ENCODE measurements around the gene DGKI. TPM values are rescaled to one million over a fixed set of nuclear protein-coding genes. Genes with fewer than 3 reads are reported as not detected.

DGKI gene
- total RNA-seq, 1 experiment from 2014 or later: 0.39 TPM

DNA sequence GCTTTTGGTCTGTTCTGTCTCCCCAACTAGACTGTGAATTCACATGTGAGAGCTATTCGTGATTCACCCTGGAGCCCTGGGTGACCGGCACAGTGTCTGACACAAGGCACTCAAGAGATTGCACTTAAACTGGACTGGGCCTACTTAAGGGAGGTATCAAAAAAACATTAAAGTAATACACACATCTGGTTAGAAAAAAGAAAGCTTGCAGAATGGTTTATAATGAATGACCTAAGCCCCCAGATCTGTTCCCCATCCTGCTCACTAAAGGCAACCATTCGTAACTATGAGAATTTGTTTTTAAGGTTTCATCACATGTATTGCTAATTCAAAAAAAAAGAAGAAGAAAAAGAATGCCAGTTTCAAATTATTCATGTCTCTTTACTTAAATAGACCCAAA lies 74.5 kb downstream of the DGKI start:
- CTCF ChIA-PET: no interaction called here
- intact Hi-C loops (cut with micrococcal nuclease; ENCODE audit: unreplicated experiment): no loop called here
- DNase-seq (ENCODE audit: low spot score): no peak

DNA sequence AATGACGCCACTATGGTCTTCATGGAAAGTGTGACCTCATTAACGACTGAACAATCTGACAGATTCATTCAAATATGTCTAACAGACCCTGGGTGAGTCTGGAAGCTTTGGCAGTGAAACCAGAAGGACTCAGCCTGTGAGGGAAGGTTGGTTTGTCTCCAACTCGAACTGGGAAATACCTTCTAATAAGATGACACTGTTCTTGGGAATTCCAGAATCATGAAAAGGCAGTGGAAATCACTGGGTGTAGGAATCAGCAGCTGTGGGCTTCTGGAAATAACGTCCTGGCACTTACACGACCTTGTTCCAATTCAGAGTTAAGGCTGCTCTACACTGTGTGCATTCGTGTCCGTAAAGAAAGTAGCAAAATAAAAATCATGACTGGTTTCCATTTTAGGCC lies 75.1 kb downstream of the DGKI start:
- H3K4me3 ChIP-seq (ENCODE audit: low read depth, low read length, poor library complexity, severe bottlenecking): no peak overlapping the region
- no peaks in the 10 kb centered on the region for H3K36me3 ChIP-seq (ENCODE audit: insufficient read depth, low read length, poor library complexity, severe bottlenecking)
- ChIA-PET POLR2A (ENCODE audit: low non-redundant PET) (no interaction called here), CTCF (no interaction called here)
- H3K27ac ChIP-seq (ENCODE audit: low read depth, low read length, poor library complexity, severe bottlenecking): no peak overlapping the region
- DNase-seq (ENCODE audit: low spot score): no peak
- no peak for TF ChIP-seq EZH2 (IDR thresholded peaks at IDR 0.05; ENCODE audit: borderline replicate concordance, low read depth, low read length, poor library complexity, severe bottlenecking)
- TF ChIP-seq, protein P1, sequence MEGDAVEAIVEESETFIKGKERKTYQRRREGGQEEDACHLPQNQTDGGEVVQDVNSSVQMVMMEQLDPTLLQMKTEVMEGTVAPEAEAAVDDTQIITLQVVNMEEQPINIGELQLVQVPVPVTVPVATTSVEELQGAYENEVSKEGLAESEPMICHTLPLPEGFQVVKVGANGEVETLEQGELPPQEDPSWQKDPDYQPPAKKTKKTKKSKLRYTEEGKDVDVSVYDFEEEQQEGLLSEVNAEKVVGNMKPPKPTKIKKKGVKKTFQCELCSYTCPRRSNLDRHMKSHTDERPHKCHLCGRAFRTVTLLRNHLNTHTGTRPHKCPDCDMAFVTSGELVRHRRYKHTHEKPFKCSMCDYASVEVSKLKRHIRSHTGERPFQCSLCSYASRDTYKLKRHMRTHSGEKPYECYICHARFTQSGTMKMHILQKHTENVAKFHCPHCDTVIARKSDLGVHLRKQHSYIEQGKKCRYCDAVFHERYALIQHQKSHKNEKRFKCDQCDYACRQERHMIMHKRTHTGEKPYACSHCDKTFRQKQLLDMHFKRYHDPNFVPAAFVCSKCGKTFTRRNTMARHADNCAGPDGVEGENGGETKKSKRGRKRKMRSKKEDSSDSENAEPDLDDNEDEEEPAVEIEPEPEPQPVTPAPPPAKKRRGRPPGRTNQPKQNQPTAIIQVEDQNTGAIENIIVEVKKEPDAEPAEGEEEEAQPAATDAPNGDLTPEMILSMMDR (conservative IDR thresholded peaks at IDR 0.05; ENCODE audit: low read depth, low read length): no peak
- no peaks in the 10 kb centered on the region for H3K9me3 ChIP-seq (ENCODE audit: low read depth, low read length, poor library complexity, severe bottlenecking)
- no TSS peak for BruUV-seq (replicated peaks)
- no peaks in the 10 kb centered on the region for H3K4me1 ChIP-seq (ENCODE audit: insufficient read depth, low read length, poor library complexity, severe bottlenecking)
- intact Hi-C loops (cut with micrococcal nuclease; ENCODE audit: unreplicated experiment): no loop called here
- H3K27me3 ChIP-seq (replicated peaks; ENCODE audit: insufficient read depth, low read depth, low read length, poor library complexity): no peaks in the 10 kb centered on the region

More for the DNA sequence above, 74.5 kb downstream of the DGKI start:
- TF ChIP-seq, protein P1 (conservative IDR thresholded peaks at IDR 0.05; ENCODE audit: low read depth, low read length): no peak
- TF ChIP-seq EZH2 (IDR thresholded peaks at IDR 0.05; ENCODE audit: borderline replicate concordance, low read depth, low read length, poor library complexity, severe bottlenecking): no peak
- Histone ChIP-seq H3K36me3 (ENCODE audit: insufficient read depth, low read length, poor library complexity, severe bottlenecking) (no peaks in the 10 kb centered on the region), H3K27me3 (replicated peaks; ENCODE audit: insufficient read depth, low read depth, low read length, poor library complexity) (no peaks in the 10 kb centered on the region), H3K27ac (ENCODE audit: low read depth, low read length, poor library complexity, severe bottlenecking) (no peak overlapping the region), H3K4me1 (ENCODE audit: insufficient read depth, low read length, poor library complexity, severe bottlenecking) (no peaks in the 10 kb centered on the region), H3K4me3 (ENCODE audit: low read depth, low read length, poor library complexity, severe bottlenecking) (no peak overlapping the region), H3K9me3 (ENCODE audit: low read depth, low read length, poor library complexity, severe bottlenecking) (no peaks in the 10 kb centered on the region)
- no TSS peak for BruUV-seq (replicated peaks)
- POLR2A ChIA-PET (ENCODE audit: low non-redundant PET): no interaction called here

DNA sequence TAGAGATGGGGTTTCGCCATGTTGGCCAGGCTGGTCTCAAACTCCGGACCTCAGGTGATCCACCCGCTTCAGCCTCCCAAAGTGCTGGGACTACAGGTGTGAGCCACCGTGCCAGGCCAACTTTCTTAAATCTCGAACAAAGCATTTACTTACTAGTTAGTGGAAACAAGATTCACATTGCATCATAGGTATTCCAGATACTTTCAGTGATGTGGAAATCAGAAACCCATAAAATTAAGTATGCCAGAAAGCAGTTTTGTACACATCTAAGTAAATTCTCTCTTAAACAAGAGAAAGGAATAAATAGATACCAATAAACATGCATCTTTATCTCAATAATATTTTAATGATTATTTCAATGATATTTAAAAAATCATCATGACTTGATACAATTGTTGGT lies 75.5 kb downstream of the DGKI start:
- H3K4me3 ChIP-seq (ENCODE audit: low read depth, low read length, poor library complexity, severe bottlenecking): no peak overlapping the region
- no peak overlapping the region for H3K27ac ChIP-seq (ENCODE audit: low read depth, low read length, poor library complexity, severe bottlenecking)
- H3K36me3 ChIP-seq (ENCODE audit: insufficient read depth, low read length, poor library complexity, severe bottlenecking): no peaks in the 10 kb centered on the region
- intact Hi-C loops (cut with micrococcal nuclease; ENCODE audit: unreplicated experiment): no loop called here
- ChIA-PET CTCF (no interaction called here), POLR2A (ENCODE audit: low non-redundant PET) (no interaction called here)
- H3K4me1 ChIP-seq (ENCODE audit: insufficient read depth, low read length, poor library complexity, severe bottlenecking): no peaks in the 10 kb centered on the region
- H3K27me3 ChIP-seq (replicated peaks; ENCODE audit: insufficient read depth, low read depth, low read length, poor library complexity): no peaks in the 10 kb centered on the region
- no peak for TF ChIP-seq EZH2 (IDR thresholded peaks at IDR 0.05; ENCODE audit: borderline replicate concordance, low read depth, low read length, poor library complexity, severe bottlenecking)
- TF ChIP-seq, protein P1 (conservative IDR thresholded peaks at IDR 0.05; ENCODE audit: low read depth, low read length): no peak
- DNase-seq (ENCODE audit: low spot score): no peak
- H3K9me3 ChIP-seq (ENCODE audit: low read depth, low read length, poor library complexity, severe bottlenecking): no peaks in the 10 kb centered on the region
- no TSS peak for BruUV-seq (replicated peaks)
